ENCODE measurements around the gene YARS2. TPM values are rescaled to one million over a fixed set of nuclear protein-coding genes. Genes with fewer than 3 reads are reported as not detected.

Gene YARS2
- 20.6 and 21.7 TPM in 2 replicates for total RNA-seq

GRCh38 chr12:32755654-32756475 lies at the start of gene YARS2:
Gene YARS2 (minus strand): TSS chr12:32755897. CDS start chr12:32755874, 23 bp downstream.

Other genes starting within 250 kb of the YARS2 start
- gene DNM1L, start 76.6 kb downstream of the YARS2 start, total RNA-seq, result 62.5 and 87.9 TPM in 2 replicates
- 8.5 and 17.2 TPM in 2 replicates for gene PKP2, start 140.9 kb upstream of the YARS2 start, total RNA-seq

All from cardiac atrium fibroblast (primary cell).